Hippocampal formation (tissue), 2 donors: Measurements from ENCODE around the gene ODAD3.
"Not testable (repeated sequence)": the region's sequence is repeated elsewhere in the genome, so short reads cannot be mapped to it uniquely, and the experiment has no call there.

Source experiments
- DNase-seq, 2 donors: peaks; one replicate each; lab custom pipeline; 2025; lab: John Stamatoyannopoulos, UW

ODAD3 gene

DNA sequence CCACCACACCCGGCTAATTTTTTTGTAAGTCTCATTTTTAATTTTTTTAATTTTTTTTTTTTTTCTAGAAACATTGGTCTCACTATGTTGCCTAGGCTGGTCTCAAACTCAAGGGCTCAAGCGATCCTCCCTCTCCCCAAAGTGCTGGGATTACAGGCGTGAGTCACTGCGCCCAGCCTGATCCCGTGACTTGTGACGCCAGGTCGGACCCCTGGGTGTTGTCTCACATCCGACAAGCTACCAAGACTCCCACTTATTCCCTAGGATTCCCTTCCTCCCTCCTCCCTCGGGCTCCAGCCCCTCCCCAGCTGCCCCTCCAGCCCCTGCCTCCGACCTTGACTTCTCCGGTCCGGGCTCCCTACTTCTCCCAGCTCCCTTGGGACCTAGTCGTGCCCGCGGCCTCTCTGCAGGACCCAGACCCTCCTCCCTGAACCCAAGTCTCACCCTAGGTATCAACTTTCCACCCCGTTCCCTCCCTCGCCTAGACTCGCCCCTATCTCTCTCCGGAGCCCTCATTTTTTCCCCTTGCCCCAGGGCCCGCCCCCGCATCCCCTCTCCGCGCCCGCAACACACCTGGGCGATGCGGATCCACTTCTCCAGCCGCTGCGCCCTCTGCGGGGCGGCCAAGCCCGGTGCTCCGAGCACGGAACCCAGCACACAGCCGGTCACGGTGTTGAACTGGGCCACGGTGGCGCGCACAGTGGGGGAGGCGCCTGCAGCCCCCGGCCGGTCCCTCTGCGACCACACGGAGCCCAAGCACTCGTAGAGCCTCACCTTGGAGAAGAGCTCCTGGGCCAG, 28.9 kb downstream of the ODAD3 start:
- no peak for DNase-seq

DNA sequence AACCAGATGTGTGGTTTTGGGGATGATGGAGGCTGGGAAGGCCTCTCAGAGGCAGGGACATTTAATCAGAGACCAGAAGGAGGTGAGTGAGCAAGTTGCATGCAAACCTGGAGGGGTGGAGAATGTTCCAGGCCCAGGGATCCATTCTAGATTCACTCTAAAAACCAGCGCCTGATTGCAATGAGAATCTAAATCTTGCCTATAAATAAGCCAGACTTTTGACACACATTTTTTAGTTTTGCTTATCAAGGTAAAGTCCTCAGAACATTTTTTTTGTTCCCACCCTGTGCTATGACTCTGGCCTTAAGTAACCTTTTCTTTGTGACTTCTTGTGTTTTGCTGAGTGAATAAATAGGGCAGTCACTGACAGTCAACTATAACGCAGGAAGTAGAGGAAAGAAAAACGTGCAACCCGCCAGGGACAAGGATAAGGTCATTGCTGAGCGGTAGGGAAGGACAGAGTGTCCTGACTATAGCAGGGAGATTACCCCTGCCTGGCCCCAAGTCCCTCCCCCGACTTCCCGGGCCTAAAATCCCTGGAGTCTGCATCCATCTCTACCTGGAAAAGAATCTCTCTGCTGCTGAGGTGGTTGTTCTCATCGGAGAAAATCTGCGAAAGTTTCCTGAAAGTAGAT, 30.2 kb downstream of the ODAD3 start:
- DNase-seq, result no peak

DNA sequence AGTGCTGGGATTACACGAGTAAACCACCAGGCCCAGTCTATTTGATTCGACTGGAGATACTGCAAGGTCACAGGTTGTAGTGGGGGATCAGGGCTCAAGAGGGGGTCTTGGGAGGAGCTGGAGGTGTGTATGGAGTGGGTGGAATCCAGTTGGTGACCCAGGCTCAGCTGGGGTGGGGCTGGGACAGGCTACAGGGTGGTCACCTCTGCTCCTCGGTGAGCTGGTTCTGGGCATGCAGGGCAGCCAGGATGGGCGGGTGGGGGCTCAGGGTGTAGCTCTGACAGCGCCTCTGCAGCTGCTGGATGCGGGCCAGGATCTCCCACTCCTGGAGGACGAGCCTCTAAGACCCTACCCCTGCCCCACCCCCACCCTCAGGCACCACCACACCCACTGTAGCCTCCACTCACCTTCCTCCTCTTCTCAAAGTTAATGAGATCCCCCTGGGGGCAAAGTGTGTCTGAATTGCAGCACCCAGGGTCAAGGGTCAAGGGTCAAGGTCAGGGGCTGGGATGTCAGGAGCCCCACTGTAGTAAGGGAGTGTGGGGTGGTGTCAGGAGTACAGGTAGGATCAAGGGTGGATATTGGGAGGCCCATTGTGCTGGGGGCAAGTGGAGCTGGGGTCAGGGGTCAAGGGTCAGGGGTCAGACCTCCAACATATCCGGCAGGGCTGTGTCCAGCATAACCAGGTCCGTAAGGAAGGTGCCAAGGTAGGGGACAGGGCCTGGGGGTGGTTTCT, 32.9 kb downstream of the ODAD3 start:
- no peak for DNase-seq

GRCh38 chr19:11400798-11401197, 34.1 kb downstream of the ODAD3 start:
- DNase-seq, result no peak

DNA sequence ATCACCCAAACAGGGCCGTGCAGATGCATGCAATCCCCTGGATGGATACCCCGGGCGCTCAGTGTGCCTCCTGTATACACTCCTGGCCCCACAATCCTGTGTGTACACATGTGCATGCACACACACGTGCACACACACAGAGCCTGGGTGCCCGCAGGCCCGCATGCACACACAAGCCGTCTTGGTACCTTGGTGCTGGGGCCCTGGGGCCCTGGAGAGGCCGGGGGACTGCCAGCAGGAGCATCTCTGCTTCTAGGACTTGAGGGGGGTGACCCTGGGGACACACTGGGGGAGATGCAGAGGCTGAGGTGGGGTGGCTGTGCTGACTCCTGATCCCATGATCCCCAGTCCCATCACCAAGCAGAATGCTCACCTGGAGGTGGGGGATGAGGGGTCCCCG, 35.3 kb downstream of the ODAD3 start:
- no peak for DNase-seq

DNA sequence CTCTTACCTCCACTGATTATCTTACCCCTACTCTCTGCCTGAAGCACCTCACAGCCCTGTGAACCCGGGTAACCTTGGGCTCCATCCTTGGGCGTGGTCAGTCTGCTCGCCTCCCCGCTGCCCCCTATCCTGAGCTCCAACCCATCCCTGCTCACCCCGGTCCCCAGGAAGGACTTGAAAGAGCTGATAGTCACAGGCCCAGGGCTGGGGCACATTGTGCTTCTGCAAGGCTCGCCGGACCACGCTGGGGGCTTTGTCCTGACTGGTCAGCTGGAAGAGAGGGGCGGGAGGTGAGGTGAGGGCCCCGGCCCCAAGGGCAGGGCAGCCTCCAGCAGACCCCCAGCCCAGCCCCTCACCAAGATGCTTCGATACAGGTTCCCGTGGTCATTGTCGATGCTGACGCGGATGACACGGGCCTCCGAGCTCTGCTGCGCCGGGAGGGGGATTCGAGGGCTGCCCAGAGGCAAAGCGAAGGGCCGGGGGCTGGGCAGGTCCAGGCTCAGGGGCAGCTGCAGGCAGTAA, 37.8 kb downstream of the ODAD3 start:
- DNase-seq, result no peak

GRCh38 chr19:11390933-11391680, 43.8 kb downstream of the ODAD3 start:
- no peak for DNase-seq

DNA sequence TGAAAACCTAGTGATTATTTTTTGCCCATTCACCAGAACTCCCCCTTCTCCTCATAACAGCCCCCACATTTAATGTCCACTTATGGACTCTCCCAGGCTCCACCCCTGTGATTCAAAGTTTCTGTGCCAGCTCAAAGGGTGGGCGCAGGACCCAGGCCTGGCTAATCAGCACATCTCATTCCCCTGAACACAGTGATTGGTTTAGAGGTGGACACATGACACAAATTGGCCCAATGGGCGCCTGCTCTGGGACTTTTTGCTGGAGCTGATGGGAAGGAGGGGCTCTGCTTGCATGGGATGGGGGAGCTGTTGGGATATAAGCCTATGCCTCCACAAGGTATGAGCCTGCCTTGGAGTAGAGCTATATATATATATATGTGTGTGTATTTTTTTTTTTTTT, 44.6 kb downstream of the ODAD3 start:
- no peak for DNase-seq

- no peak for DNase-seq
Measured at GRCh38 chr19:11387162-11388034, 47.5 kb downstream of the ODAD3 start.

DNA sequence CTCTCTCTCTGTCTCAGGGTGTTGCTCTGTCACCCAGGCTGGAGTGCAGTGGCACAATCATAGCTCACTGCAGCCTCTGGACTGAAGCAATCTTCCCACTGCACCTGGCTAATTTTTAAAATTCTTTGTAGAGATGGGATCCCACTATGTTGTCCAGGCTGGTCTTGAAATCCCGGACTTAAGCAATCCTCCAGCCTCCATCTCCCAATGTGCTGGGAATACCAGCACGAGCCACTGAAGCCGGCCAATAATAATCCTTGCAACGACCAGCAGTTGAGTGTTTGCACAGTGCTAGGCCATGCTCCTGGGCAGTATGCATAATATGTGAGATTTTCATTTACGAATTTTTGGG, 50.2 kb downstream of the ODAD3 start:
- no peak for DNase-seq

- DNase-seq, result no peak
Measured at GRCh38 chr19:11383706-11384048, 51.2 kb downstream of the ODAD3 start.

DNA sequence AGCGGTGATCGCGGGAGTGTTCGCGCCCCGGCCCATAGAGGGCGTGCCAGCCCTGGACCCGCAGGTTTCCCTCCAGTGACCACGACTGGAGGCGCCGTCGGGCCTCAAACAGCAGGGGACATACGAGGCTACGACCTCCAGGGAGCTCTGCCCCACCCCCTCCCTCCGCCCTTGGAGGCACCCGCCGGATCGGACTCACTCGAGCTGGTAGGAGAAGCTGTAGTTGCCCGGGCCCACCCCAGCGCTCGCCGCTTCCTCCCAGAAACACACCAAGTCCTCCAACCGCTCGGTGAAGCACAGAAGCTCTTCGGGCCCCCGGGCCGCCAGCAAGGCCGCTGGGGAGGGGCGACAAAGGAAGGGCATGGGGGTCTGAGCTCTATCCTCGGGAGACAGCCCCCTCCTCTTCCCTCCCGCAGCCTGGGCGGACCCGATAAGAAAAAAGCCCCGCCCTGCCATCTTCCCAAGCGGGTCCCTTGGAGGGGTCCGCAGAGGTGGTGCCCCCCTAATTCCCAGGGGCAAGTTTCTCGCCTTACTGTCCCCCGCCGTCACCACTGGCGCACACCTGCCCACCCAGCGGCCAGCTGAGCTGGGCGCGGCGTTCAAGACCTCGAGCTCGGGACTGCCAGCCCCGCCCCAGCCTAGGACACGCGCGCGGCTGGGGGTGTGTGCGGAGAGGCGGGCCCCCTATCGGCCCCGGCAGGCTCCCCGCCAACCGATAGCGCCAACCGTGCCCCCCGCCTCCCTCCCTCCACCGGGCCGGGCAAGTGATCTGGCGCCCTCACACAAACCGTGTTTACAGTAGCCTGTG, 51.8 kb downstream of the ODAD3 start:
- no peak for DNase-seq

DNA sequence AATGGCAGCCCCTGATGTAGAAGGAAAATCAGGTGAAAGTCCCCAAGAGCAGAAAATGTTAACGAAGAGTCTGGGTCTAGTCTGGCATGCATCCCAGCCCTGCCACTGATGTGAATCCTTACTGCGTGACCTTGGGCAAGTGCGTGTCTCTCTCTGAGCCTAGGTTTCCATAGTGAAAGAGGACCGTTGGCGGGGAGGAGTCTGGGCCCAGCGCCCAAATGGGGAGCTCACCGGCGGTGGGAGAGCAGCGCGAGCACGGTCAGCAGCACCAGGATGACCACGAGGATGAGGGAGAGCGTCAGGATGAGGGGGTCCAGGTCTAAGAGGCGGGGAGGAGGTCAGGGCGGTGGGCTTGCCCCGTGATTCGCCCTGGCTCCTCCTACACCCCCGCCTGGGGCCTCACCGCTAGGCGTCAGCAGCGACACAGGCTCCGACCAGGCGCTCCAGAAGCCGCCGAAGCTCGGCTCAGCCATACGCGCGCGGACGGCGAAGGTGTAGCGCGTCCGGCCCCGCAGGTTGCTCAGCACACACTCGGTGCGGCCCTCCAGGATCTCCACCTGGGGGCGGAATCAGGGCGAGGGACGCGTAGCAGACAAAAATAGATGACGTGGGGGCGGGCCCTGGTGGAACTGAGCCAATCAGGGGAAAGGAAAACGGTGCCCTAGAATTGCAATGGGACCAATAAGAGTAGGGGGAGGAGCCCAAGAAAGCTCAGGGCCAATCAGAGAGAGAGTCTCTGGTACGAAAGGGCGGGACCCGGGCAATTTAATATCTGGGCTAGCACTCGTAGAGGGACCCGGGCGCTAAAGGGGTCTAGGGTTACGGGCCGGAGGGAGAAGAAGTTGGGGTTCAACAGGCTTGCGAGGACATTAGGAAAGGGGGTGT, 54.0 kb downstream of the ODAD3 start:
- peak; percentile 87 to 95 for DNase-seq

- no peak for DNase-seq
Measured at GRCh38 chr19:11379857-11380350, 55.0 kb downstream of the ODAD3 start.

DNA sequence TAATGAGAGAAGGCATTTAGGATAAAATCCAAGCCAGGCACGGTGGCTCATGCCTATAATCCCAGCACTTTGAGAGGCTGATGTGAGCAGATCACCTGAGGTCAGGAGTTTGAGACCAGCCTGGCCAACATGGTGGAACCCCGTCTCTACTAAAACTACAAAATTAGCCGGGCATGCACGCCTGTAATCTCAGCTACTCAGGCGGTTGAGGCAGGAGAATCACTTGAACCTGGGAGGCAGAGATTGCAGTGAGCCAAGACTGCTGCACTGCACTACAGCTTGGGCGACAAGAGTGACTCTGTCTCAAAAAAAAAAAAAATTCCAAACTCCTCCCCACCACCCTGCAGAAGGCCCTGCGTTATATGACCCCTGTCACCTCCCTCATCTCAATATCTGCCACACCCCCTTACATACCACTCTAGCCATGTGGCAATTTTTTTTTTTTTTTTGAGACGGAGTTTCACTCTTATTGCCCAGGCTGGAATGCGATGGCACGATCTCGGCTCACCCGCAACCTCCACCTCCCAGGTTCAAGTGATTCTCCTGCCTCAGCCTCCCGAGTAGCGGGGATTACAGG, 55.6 kb downstream of the ODAD3 start:
- DNase-seq, result not testable (repeated sequence)

DNA sequence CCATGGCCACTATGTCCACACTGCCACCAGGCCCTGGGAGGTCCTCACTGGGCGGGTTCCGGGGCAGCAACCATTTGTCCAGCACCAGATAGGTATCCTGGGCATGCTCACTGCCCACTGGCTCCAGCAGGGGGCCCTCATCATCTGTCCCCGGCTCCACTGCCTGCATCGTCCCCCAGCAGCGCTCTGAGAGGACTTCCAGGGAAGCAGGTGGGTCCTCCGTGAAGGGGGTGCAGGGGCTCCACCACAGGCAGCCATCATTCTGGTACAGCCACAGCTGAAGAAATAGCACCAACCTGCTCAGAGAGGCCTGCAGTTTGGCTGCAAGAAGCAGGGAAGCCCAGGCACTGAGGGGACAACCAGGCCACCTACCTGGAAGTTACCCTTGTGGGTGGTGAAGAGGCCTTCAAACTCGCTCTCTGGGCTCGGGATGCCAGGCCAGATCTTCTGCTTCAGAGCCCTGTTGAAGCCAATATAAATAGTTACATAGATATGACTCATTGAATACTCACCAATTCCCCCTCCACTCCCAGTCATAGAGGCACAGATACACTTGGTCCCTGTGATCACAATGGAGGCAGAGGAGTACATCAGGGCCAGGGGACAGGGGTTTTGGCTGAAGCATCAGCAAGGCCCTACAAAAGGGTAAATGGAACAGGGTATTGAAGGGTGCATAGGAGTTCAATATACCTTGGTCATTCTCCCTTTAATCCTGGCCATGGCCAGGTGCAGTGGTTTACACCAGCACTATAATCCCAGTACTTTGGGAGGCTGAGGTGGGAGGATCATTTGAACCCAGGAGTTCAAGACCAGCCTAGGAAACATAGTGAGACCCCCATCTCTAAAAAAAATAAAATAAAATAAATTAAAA, 56.4 kb downstream of the ODAD3 start:
- DNase-seq, result peak in 1 of 2 donors; percentile 36

- no peak for DNase-seq
Measured at GRCh38 chr19:11377756-11378155, 57.2 kb downstream of the ODAD3 start.

GRCh38 chr19:11377237-11377636, 57.7 kb downstream of the ODAD3 start:
- peak in 1 of 2 donors; percentile 36 for DNase-seq
